Keratinocyte (primary cell): ENCODE data around the gene SIGLEC8. TPM values are rescaled to one million over a fixed set of nuclear protein-coding genes. Genes with fewer than 3 reads are reported as not detected.

Experiments used
- DNase-seq: peaks from one replicate; pipeline ENCODE4 v3.0.0-alpha.2; 2011; ENCODE audit warnings: low read depth, missing footprints, low spot score
- FAIRE-seq: peaks from 2 replicates; lab custom pipeline; 2011; peaks lifted over from hg19 to GRCh38; lab: Jason Lieb, UNC
- H2AFZ ChIP-seq: 2 replicates; pipeline ENCODE4 v1.6.0; 2012; ENCODE audit warnings: low read length, control low read depth, inconsistent platforms; ENCODE audit not compliant: control insufficient read depth
- H3K27ac ChIP-seq: 2 replicates; pipeline ENCODE4 v1.5.1; 2011; ENCODE audit warnings: low read length; ENCODE audit not compliant: control insufficient read depth, insufficient read depth
- H3K27me3 ChIP-seq: 3 replicates; pipeline ENCODE4 v1.6.0; 2011; ENCODE audit warnings: low read length; ENCODE audit not compliant: control insufficient read depth, insufficient read depth; ENCODE audit errors: extremely low read depth
- H3K36me3 ChIP-seq, 2 experiments: 2 replicates in 1 of 2; 3 replicates in 1 of 2; pipeline ENCODE4 v1.5.1; 2011; ENCODE audit warnings: low read length in 2 of 2, mild to moderate bottlenecking in 1 of 2; ENCODE audit not compliant: control insufficient read depth in 2 of 2, insufficient read depth in 2 of 2; ENCODE audit errors: extremely low read depth in 1 of 2
- H3K4me1 ChIP-seq: 3 replicates; pipeline ENCODE4 v1.5.1; 2011; ENCODE audit warnings: low read length; ENCODE audit not compliant: control insufficient read depth, insufficient read depth; ENCODE audit errors: extremely low read depth
- H3K4me2 ChIP-seq: 3 replicates; pipeline ENCODE4 v1.6.0; 2011; ENCODE audit warnings: low read depth, low read length; ENCODE audit not compliant: control insufficient read depth, insufficient read depth; ENCODE audit errors: extremely low read depth
- H3K4me3 ChIP-seq, 3 experiments: fragments of 200-600 bp in 1 of 3; sonication (generic) in 1 of 3; 2 replicates in 2 of 3; 3 replicates in 1 of 3; pipeline ENCODE4 v1.5.1; 2011 to 2016; ENCODE audit warnings: low read length in 3 of 3, mild to moderate bottlenecking in 3 of 3, control low read depth in 2 of 3, inconsistent platforms in 1 of 3, low read depth in 1 of 3, mixed read lengths in 1 of 3, mixed run types in 1 of 3, moderate library complexity in 1 of 3; ENCODE audit not compliant: control insufficient read depth in 2 of 3, insufficient read depth in 2 of 3; ENCODE audit errors: extremely low read depth in 1 of 3
- H3K79me2 ChIP-seq: 2 replicates; pipeline ENCODE4 v1.6.0; 2012; ENCODE audit warnings: low read length; ENCODE audit not compliant: control insufficient read depth, insufficient read depth
- H3K9ac ChIP-seq: 3 replicates; pipeline ENCODE4 v1.6.0; 2011; ENCODE audit warnings: low read length; ENCODE audit not compliant: control insufficient read depth, insufficient read depth; ENCODE audit errors: extremely low read depth
- H3K9me1 ChIP-seq: 3 replicates; pipeline ENCODE4 v1.6.0; 2011; ENCODE audit warnings: low read length; ENCODE audit not compliant: control insufficient read depth, insufficient read depth; ENCODE audit errors: extremely low read depth
- H3K9me3 ChIP-seq: 2 replicates; pipeline ENCODE4 v1.5.1; 2012; ENCODE audit warnings: low read depth, low read length; ENCODE audit not compliant: control insufficient read depth
- H4K20me1 ChIP-seq: 3 replicates; pipeline ENCODE4 v1.6.0; 2011; ENCODE audit warnings: low read length; ENCODE audit not compliant: control insufficient read depth, insufficient read depth; ENCODE audit errors: extremely low read depth
- CTCF ChIP-seq, 3 experiments: IDR thresholded peaks in 1 of 3; conservative IDR thresholded peaks in 1 of 3; optimal IDR thresholded peaks in 1 of 3; 2 replicates in 2 of 3; 3 replicates in 1 of 3; pipeline versions ENCODE3 to v1.5.1; 2011; ENCODE audit warnings: low read length in 3 of 3, mild to moderate bottlenecking in 3 of 3, moderate library complexity in 2 of 3, control low read depth in 1 of 3, inconsistent platforms in 1 of 3; ENCODE audit not compliant: insufficient read depth in 2 of 3; ENCODE audit errors: extremely low read depth in 1 of 3
- EZH2 ChIP-seq: IDR thresholded peaks from one replicate; pipeline ENCODE4 v1.6.1; 2012; ENCODE audit warnings: inconsistent platforms, mild to moderate bottlenecking, low read length, moderate library complexity
- dilution Hi-C: fragments of 300-500 bp; cut with MboI; formaldehyde crosslinking; loops from one replicate; pipeline ENCODE4 v1.7.0; 2020; ENCODE audit warnings: low sequenced_read_pairs; ENCODE audit not compliant: extremely low pct_ligation_motif_present
- polyA plus RNA-seq, 5 experiments: library from polyadenylated mRNA; depleted of rRNA in 3 of 5; stranded (reverse) in 3 of 5; stranded (forward) in 1 of 5; unstranded in 1 of 5; fragments of >200 nt; gene quantifications; 1 replicate in 1 of 5; 2 replicates in 3 of 5; 3 replicates in 1 of 5; pipeline versions ENCODE4 v1.2.1 to v1.2.3, GENCODE V29; 2011 to 2012; ENCODE audit warnings: missing spikeins in 2 of 5, low read depth in 1 of 5, low replicate concordance in 1 of 5

SIGLEC8 gene
- polyA plus RNA-seq, 1 donor (not counting 4 experiments of a cell fraction or from before 2014, with no cell fraction given) = not detected

GRCh38 chr19:51490676-51491075 is 32.4 kb upstream of the SIGLEC8 start:
- no peak overlapping the region for H3K27ac ChIP-seq
- H3K9me3 ChIP-seq = no peaks in the 10 kb centered on the region
- no peaks in the 10 kb centered on the region for H4K20me1 ChIP-seq
- H3K9ac ChIP-seq = no peak overlapping the region
- no peaks in the 10 kb centered on the region for H3K79me2 ChIP-seq
- no peaks in the 10 kb centered on the region for H3K9me1 ChIP-seq
- FAIRE-seq (no peak), DNase-seq (no peak)
- no peak overlapping the region for H2AFZ ChIP-seq
- no peaks in the 10 kb centered on the region for H3K27me3 ChIP-seq
- no peak overlapping the region for H3K4me3 ChIP-seq
- no peaks in the 10 kb centered on the region for H3K36me3 ChIP-seq
- dilution Hi-C loops = no loop called here
- no peak overlapping the region for H3K4me2 ChIP-seq
- no peaks in the 10 kb centered on the region for H3K4me1 ChIP-seq
- TF ChIP-seq CTCF (optimal IDR thresholded peaks at IDR 0.05 in 1 of 3, IDR thresholded peaks at IDR 0.05 in 1 of 3, conservative IDR thresholded peaks at IDR 0.05 in 1 of 3; ENCODE audit: extremely low read depth in 1 of 3, insufficient read depth in 2 of 3, low read length in 3 of 3) = no peak
- TF ChIP-seq EZH2 = no peak

- no peaks in the 10 kb centered on the region for H3K4me1 ChIP-seq
- no peak overlapping the region for H2AFZ ChIP-seq
- dilution Hi-C loops = no loop called here
- peaks cover 2% of the 10 kb centered on the region for H3K9me3 ChIP-seq
- H3K9me1 ChIP-seq = no peaks in the 10 kb centered on the region
- no peak for DNase-seq
- no peaks in the 10 kb centered on the region for H3K27me3 ChIP-seq
- no peaks in the 10 kb centered on the region for H3K79me2 ChIP-seq
- H3K9ac ChIP-seq = no peak overlapping the region
- no peak overlapping the region for H3K4me3 ChIP-seq
- H4K20me1 ChIP-seq = no peaks in the 10 kb centered on the region
- no peak overlapping the region for H3K27ac ChIP-seq
- H3K36me3 ChIP-seq = no peaks in the 10 kb centered on the region
- FAIRE-seq = no peak
- H3K4me2 ChIP-seq = no peak overlapping the region
- no peak for TF ChIP-seq CTCF (optimal IDR thresholded peaks at IDR 0.05 in 1 of 3, IDR thresholded peaks at IDR 0.05 in 1 of 3, conservative IDR thresholded peaks at IDR 0.05 in 1 of 3; ENCODE audit: extremely low read depth in 1 of 3, insufficient read depth in 2 of 3, low read length in 3 of 3)
- TF ChIP-seq EZH2 = no peak
Measured at GRCh38 chr19:51489113-51489512, 30.9 kb upstream of the SIGLEC8 start.
